ENCODE results near the gene SUSD3. TPM values are rescaled to one million over a fixed set of nuclear protein-coding genes. Genes with fewer than 3 reads are reported as not detected.

SUSD3 gene
- total and polyA plus RNA-seq, 4 donors = 4.1 to 19.2 (median 11.8) TPM

- H3K9ac ChIP-seq (ENCODE audit: low read depth in 1 of 2, low read length in 2 of 2) = no peak overlapping the region
- WGBS = 91% methylated on average over 11 of the region's 11 CpGs
- DNase-seq (ENCODE audit: low spot score) = no peak
- no peak overlapping the region for H3K4me3 ChIP-seq (ENCODE audit: low read depth in 1 of 3, low read length in 3 of 3)
- no peaks in the 10 kb centered on the region for H3K9me3 ChIP-seq (ENCODE audit: control insufficient read depth in 4 of 4, low read length in 3 of 4)
- peaks cover 0 to 5% (median 0%) of the 10 kb centered on the region in 4 donors for H3K4me1 ChIP-seq (ENCODE audit: control insufficient read depth in 4 of 4, insufficient read depth in 4 of 4, low read length in 3 of 4)
- TF ChIP-seq FOXA1 (IDR thresholded peaks at IDR 0.05) (no peak), HNF4G (IDR thresholded peaks at IDR 0.05) (no peak), RAD21 (IDR thresholded peaks at IDR 0.05) (no peak), NR2F2 (IDR thresholded peaks at IDR 0.05) (no peak), YY1 (IDR thresholded peaks at IDR 0.05) (no peak), JUND (IDR thresholded peaks at IDR 0.05) (no peak), RXRA (IDR thresholded peaks at IDR 0.05) (no peak), ZBTB33 (IDR thresholded peaks at IDR 0.05) (no peak), HNF4A (conservative IDR thresholded peaks at IDR 0.05) (no peak), REST (IDR thresholded peaks at IDR 0.05) (no peak), EGR1 (IDR thresholded peaks at IDR 0.05; ENCODE audit: low read depth in 2 of 2) (no peak), GABPA (IDR thresholded peaks at IDR 0.05 in 1 of 2, conservative IDR thresholded peaks at IDR 0.05 in 1 of 2) (no peak), SP1 (IDR thresholded peaks at IDR 0.05) (no peak), MAX (IDR thresholded peaks at IDR 0.05) (no peak), FOXA2 (IDR thresholded peaks at IDR 0.05) (no peak), CTCF (IDR thresholded peaks at IDR 0.05; ENCODE audit: low read depth, low read length, missing input control) (no peak)
- peaks cover 0 to 4% (median 0%) of the 10 kb centered on the region in 4 donors for H3K36me3 ChIP-seq (ENCODE audit: control insufficient read depth in 4 of 4, insufficient read depth in 3 of 4, low read depth in 1 of 4, low read length in 3 of 4)
- H3K27me3 ChIP-seq (ENCODE audit: control insufficient read depth in 4 of 4, insufficient read depth in 4 of 4, low read length in 3 of 4) = no peaks in the 10 kb centered on the region
- H3K27ac ChIP-seq (ENCODE audit: low read depth in 1 of 2, low read length in 2 of 2) = no peak overlapping the region
Observed at GRCh38 chr9:93111001-93111370, 52.5 kb downstream of the SUSD3 start.
